ENCODE data around the gene POU2F1. TPM values are rescaled to one million over a fixed set of nuclear protein-coding genes. Genes with fewer than 3 reads are reported as not detected.
A peak's percentile ranks its signal among the peaks of the same experiment; 100 is the strongest.

The POU2F1 gene
- total and polyA plus RNA-seq, 4 donors, result 0.93 to 10.5 (median 6.5) TPM

DNA sequence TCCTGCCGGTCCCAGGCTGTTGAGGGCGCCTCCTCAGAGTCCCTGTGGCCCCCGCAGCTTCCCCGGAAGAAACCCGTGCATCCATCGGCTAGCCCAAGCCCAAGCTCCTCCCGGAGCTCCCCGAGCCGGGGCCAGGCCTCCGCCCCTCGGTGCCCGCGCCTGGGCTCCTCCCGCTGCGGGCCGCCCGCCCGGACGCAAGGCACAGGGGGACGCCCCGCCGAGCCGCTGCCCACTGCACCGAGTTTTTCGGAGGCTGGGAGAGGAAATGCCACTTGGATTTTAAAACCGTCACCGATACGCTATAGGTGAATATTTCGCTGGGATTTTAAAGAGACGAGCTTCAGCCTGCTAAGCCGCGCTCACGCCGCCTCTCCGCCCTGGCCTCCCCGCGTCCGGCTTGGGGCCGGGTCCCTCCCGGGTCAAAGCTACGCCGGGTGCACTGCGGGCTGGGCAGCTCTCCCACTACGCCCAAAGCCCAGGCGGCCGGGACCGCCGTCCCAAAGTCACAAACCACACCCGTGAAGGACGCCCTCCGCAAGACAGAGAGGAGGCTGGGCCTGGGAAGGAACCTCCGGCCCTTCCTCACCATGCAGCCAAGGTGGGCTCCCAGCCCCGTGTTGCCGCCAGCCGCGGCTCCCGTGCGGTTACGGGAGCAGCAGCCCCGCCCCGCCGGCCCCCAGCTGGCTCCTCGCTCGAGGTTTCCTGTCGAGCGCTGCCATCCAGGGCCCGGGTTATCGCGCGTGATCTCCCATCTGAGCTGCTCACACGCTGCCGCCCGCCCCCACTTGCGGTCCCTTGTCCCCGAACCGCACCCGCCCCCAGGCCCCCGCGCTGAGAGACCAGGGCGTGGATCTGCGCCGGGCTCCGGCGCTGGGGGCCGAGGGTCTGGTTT is 234.5 kb downstream of the POU2F1 start:
- no peak for TF ChIP-seq SP1 (IDR thresholded peaks at IDR 0.05)
- no peak for TF ChIP-seq ZBTB33 (IDR thresholded peaks at IDR 0.05)
- no peak for TF ChIP-seq MAX (IDR thresholded peaks at IDR 0.05)
- TF ChIP-seq HNF4A (conservative IDR thresholded peaks at IDR 0.05), result no peak
- TF ChIP-seq TAF1 (conservative IDR thresholded peaks at IDR 0.05), result no peak
- no peak for TF ChIP-seq ATF3 (IDR thresholded peaks at IDR 0.05)
- no peak for TF ChIP-seq HNF4G (IDR thresholded peaks at IDR 0.05)
- peak; percentile 38 for TF ChIP-seq YY1 (IDR thresholded peaks at IDR 0.05)
- under 1% methylated on average over 85 of the region's 85 CpGs for WGBS
- peak overlapping the region; percentile 57 to 59 for H3K27ac ChIP-seq (ENCODE audit: low read depth in 1 of 2, low read length in 2 of 2)
- peak; percentile 56 for DNase-seq (ENCODE audit: low spot score)
- H3K27me3 ChIP-seq (ENCODE audit: control insufficient read depth in 4 of 4, insufficient read depth in 4 of 4, low read length in 3 of 4), result no peaks in the 10 kb centered on the region
- no peaks in the 10 kb centered on the region for H3K9me3 ChIP-seq (ENCODE audit: control insufficient read depth in 4 of 4, low read length in 3 of 4)
- peaks cover 0 to 10% (median 5%) of the 10 kb centered on the region in 4 donors for H3K4me1 ChIP-seq (ENCODE audit: control insufficient read depth in 4 of 4, insufficient read depth in 4 of 4, low read length in 3 of 4)
- H3K9ac ChIP-seq (ENCODE audit: low read depth in 1 of 2, low read length in 2 of 2), result peak overlapping the region; percentile 48 to 85
- peak overlapping the region; percentile 67 to 88 (median 71) for H3K4me3 ChIP-seq (ENCODE audit: low read depth in 1 of 3, low read length in 3 of 3)
- H3K36me3 ChIP-seq (ENCODE audit: control insufficient read depth in 4 of 4, insufficient read depth in 3 of 4, low read depth in 1 of 4, low read length in 3 of 4), result no peaks in the 10 kb centered on the region

DNA sequence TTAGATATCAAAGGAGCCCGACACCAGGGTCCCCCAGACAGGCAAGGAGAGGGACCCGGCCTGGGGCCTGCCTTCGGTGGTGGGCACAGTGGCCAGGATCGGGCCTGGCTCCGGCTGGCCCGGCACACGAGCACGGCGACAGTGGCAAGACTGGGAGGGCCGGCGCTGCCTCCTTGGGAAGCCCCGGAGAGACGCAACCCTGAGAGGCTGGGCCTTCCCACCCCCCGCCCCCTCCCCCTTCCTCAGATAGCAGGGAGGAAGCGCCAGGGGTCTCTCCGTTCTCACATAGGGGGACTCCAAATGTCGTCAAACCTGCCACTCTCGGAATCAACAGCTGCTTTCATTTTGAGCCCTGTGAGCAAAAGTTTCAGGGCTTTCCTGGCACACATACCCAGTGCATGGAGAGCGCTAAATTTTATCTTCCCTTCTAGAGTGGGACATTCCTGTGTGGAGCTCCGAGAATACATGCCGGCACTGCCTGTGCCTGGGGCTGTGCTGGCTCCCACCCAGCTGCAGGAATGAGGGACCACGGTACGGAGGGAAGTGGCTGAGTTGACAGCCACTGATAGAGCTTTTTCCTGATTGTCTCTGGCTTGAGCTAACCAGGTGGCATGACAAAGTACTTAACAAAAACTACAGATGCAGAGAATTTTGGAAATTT is 235.2 kb downstream of the POU2F1 start:
- H3K4me3 ChIP-seq (ENCODE audit: low read depth in 1 of 3, low read length in 3 of 3), result peak overlapping the region; percentile 67 to 88 (median 71)
- 3% methylated on average over 23 of the region's 23 CpGs for WGBS
- H3K27ac ChIP-seq (ENCODE audit: low read depth in 1 of 2, low read length in 2 of 2), result peak overlapping the region; percentile 57 to 59
- H3K27me3 ChIP-seq (ENCODE audit: control insufficient read depth in 4 of 4, insufficient read depth in 4 of 4, low read length in 3 of 4), result no peaks in the 10 kb centered on the region
- no peak for TF ChIP-seq EGR1 (IDR thresholded peaks at IDR 0.05; ENCODE audit: low read depth in 2 of 2)
- TF ChIP-seq HNF4A (conservative IDR thresholded peaks at IDR 0.05), result no peak
- TF ChIP-seq NR2F2 (IDR thresholded peaks at IDR 0.05), result no peak
- no peak for TF ChIP-seq SP1 (IDR thresholded peaks at IDR 0.05)
- no peak for TF ChIP-seq JUND (IDR thresholded peaks at IDR 0.05)
- no peak for TF ChIP-seq ZBTB33 (IDR thresholded peaks at IDR 0.05)
- TF ChIP-seq CTCF (IDR thresholded peaks at IDR 0.05; ENCODE audit: low read depth, low read length, missing input control), result no peak
- no peak for TF ChIP-seq YY1 (IDR thresholded peaks at IDR 0.05)
- TF ChIP-seq HNF4G (IDR thresholded peaks at IDR 0.05), result no peak
- H3K4me1 ChIP-seq (ENCODE audit: control insufficient read depth in 4 of 4, insufficient read depth in 4 of 4, low read length in 3 of 4), result peaks cover 0 to 10% (median 5%) of the 10 kb centered on the region in 4 donors
- no peaks in the 10 kb centered on the region for H3K36me3 ChIP-seq (ENCODE audit: control insufficient read depth in 4 of 4, insufficient read depth in 3 of 4, low read depth in 1 of 4, low read length in 3 of 4)
- peak; percentile 40 for DNase-seq (ENCODE audit: low spot score)
- H3K9ac ChIP-seq (ENCODE audit: low read depth in 1 of 2, low read length in 2 of 2), result peak overlapping the region; percentile 48 to 85
- H3K9me3 ChIP-seq (ENCODE audit: control insufficient read depth in 4 of 4, low read length in 3 of 4), result no peaks in the 10 kb centered on the region
